ENCODE data around the gene C19orf38. TPM values are rescaled to one million over a fixed set of nuclear protein-coding genes. Genes with fewer than 3 reads are reported as not detected.

C19orf38 gene
- total RNA-seq, 1 donor from 2014 or later: 0.44 TPM

DNA sequence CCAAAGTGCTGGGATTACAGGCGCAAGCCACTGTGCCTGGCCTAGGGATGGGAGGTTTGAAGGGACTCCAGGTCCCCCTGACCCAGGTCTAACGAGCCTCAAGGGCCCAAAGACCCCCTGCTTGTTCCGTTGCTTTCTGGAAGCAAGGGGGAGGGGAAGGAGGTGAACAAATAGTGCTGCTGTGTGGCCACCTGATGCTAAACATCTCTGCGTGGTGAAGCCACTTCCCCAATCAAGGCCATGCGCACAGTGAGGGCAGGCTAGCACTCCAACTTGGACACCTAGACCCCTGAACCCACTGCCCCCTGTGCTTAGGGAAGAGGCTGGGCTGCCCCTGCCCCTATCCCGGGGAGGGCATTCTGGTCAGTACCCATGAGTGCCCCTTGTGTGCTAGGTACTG lies 47.1 kb downstream of the C19orf38 start:
- Mint-ChIP-seq H3K27ac (ENCODE audit: unreplicated experiment) (no peak overlapping the region), H3K36me3 (ENCODE audit: unreplicated experiment) (no peaks in the 10 kb centered on the region), H3K27me3 (ENCODE audit: unreplicated experiment) (peaks cover 13% of the 10 kb centered on the region), H3K9me3 (ENCODE audit: unreplicated experiment) (peaks cover 13% of the 10 kb centered on the region), H3K4me3 (ENCODE audit: unreplicated experiment) (no peak overlapping the region), H3K4me1 (ENCODE audit: low read depth, unreplicated experiment) (peaks cover 42% of the 10 kb centered on the region)
- no peak for DNase-seq
- TF ChIP-seq, protein P1, sequence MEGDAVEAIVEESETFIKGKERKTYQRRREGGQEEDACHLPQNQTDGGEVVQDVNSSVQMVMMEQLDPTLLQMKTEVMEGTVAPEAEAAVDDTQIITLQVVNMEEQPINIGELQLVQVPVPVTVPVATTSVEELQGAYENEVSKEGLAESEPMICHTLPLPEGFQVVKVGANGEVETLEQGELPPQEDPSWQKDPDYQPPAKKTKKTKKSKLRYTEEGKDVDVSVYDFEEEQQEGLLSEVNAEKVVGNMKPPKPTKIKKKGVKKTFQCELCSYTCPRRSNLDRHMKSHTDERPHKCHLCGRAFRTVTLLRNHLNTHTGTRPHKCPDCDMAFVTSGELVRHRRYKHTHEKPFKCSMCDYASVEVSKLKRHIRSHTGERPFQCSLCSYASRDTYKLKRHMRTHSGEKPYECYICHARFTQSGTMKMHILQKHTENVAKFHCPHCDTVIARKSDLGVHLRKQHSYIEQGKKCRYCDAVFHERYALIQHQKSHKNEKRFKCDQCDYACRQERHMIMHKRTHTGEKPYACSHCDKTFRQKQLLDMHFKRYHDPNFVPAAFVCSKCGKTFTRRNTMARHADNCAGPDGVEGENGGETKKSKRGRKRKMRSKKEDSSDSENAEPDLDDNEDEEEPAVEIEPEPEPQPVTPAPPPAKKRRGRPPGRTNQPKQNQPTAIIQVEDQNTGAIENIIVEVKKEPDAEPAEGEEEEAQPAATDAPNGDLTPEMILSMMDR (IDR thresholded peaks at IDR 0.05; ENCODE audit: partially characterized antibody, unreplicated experiment): no peak

DNA sequence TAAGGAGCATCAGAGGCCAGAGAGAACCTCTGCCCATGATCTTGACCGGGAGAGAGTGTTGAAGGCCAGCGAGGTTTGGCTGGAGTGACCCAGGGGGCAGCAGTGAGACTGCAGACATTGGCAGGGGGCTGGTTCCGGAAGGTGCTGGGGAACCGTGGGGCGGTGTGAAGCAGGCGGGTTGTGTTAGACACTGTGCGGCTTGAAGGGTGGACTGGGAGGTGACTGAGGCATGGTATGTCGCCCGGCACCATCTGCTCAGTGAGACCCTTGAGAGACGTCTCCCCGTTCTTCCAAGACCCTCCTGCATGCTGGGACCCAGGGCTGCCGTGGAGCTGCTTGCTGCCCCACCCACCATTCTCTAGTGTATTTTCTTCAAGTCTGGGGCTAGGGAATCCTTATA lies 47.7 kb downstream of the C19orf38 start:
- Mint-ChIP-seq H3K36me3 (ENCODE audit: unreplicated experiment) (no peaks in the 10 kb centered on the region), H3K4me1 (ENCODE audit: low read depth, unreplicated experiment) (peaks cover 40% of the 10 kb centered on the region), H3K9me3 (ENCODE audit: unreplicated experiment) (peaks cover 13% of the 10 kb centered on the region), H3K27me3 (ENCODE audit: unreplicated experiment) (peaks cover 13% of the 10 kb centered on the region), H3K4me3 (ENCODE audit: unreplicated experiment) (no peak overlapping the region), H3K27ac (ENCODE audit: unreplicated experiment) (peak overlapping the region; percentile 86)
- peak; percentile 67 for DNase-seq
- TF ChIP-seq, protein P1 (IDR thresholded peaks at IDR 0.05; ENCODE audit: partially characterized antibody, unreplicated experiment): no peak

DNA sequence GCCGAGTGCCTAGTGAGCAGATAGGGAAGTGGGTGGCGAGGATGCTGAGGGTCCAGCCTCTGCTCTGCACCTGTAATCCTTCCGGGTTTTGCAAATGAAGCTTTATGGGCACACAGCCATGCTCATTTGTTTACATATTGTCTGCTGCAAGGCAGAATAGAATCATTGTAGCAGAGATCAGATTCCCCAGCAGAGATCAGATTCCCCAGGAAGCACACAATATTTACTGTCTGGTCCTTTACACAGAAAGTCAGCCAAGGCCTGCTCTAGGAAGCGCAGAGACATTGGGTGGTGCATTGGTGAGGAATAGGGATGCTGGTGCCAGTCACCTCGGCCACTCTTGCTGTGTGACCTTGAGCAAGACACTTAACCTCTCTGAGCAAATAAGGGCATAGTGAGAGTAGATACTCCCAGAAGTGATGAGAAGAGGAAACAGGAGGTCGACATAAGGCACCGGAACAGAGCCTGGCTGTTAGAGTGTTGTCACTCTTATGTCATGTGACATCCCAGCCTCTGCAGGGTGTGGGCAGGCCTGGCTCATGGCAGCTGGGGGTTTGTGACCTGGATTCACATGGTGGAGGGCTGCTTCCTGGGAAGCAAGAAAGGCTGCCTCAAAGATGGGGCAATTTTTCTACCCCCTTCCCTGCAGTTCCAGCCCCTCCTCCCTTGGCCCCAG lies 48.8 kb downstream of the C19orf38 start:
- TF ChIP-seq, protein P1 (IDR thresholded peaks at IDR 0.05; ENCODE audit: partially characterized antibody, unreplicated experiment): no peak
- Mint-ChIP-seq H3K27ac (ENCODE audit: unreplicated experiment) (peak overlapping the region; percentile 86), H3K36me3 (ENCODE audit: unreplicated experiment) (no peaks in the 10 kb centered on the region), H3K4me3 (ENCODE audit: unreplicated experiment) (peak overlapping the region; percentile 49), H3K9me3 (ENCODE audit: unreplicated experiment) (peaks cover 9% of the 10 kb centered on the region), H3K27me3 (ENCODE audit: unreplicated experiment) (peaks cover 13% of the 10 kb centered on the region), H3K4me1 (ENCODE audit: low read depth, unreplicated experiment) (peaks cover 33% of the 10 kb centered on the region)
- DNase-seq: no peak

- Mint-ChIP-seq H3K9me3 (ENCODE audit: unreplicated experiment) (peaks cover 13% of the 10 kb centered on the region), H3K27me3 (ENCODE audit: unreplicated experiment) (peaks cover 13% of the 10 kb centered on the region), H3K4me1 (ENCODE audit: low read depth, unreplicated experiment) (peaks cover 27% of the 10 kb centered on the region), H3K4me3 (ENCODE audit: unreplicated experiment) (no peak overlapping the region), H3K27ac (ENCODE audit: unreplicated experiment) (peak overlapping the region; percentile 33), H3K36me3 (ENCODE audit: unreplicated experiment) (no peaks in the 10 kb centered on the region)
- DNase-seq: no peak
- TF ChIP-seq, protein P1 (IDR thresholded peaks at IDR 0.05; ENCODE audit: partially characterized antibody, unreplicated experiment): no peak
These were observed 50.4 kb downstream of the C19orf38 start for GRCh38 chr19:10898633-10899032.

DNA sequence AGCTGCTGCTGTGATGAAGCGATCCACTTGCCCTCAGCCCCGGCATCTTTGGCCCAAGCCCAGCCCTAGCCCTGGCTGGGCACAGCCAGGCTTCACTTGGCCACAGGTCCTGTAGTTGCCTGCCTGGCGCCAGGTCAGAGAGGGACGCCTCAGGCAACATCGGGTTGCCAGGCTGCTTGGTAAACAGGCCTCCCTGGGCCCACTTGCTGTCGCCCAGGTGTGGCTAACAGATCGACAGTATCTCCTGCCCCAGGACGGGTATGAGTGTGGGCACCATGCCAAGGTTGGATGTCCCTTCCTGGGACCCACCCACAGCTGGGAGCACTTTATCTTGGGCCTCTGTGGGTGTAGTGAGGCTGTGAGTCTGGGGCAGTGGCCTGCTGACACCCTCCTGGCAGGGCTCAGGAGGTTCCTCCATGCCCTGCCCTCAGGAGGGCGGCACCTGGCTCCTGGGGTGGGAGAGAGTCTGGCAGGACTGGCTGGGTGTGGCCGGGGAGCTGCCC lies 51.0 kb downstream of the C19orf38 start:
- H3K9me3 Mint-ChIP-seq (ENCODE audit: unreplicated experiment): peaks cover 10% of the 10 kb centered on the region
- no peaks in the 10 kb centered on the region for H3K36me3 Mint-ChIP-seq (ENCODE audit: unreplicated experiment)
- TF ChIP-seq, protein P1 (IDR thresholded peaks at IDR 0.05; ENCODE audit: partially characterized antibody, unreplicated experiment): no peak
- DNase-seq: no peak
- no peak overlapping the region for H3K27ac Mint-ChIP-seq (ENCODE audit: unreplicated experiment)
- peaks cover 26% of the 10 kb centered on the region for H3K4me1 Mint-ChIP-seq (ENCODE audit: low read depth, unreplicated experiment)
- peaks cover 15% of the 10 kb centered on the region for H3K27me3 Mint-ChIP-seq (ENCODE audit: unreplicated experiment)
- H3K4me3 Mint-ChIP-seq (ENCODE audit: unreplicated experiment): no peak overlapping the region

Measured in glutamatergic neuron (in vitro differentiated cells).